Endothelial cell of umbilical vein (primary cell): ENCODE data around the gene ACER2.

Experiments used
- EZH2 ChIP-seq: IDR thresholded peaks from 2 replicates; pipeline ENCODE4 v1.6.1; 2012; ENCODE audit warnings: borderline replicate concordance, low read depth, mild to moderate bottlenecking, moderate library complexity, low read length, inconsistent platforms; ENCODE audit not compliant: severe bottlenecking
- GATA2 ChIP-seq: IDR thresholded peaks from 2 replicates; pipeline ENCODE4 v1.7.0; 2011; ENCODE audit warnings: low read depth, mild to moderate bottlenecking, moderate library complexity, mixed read lengths, low read length; ENCODE audit not compliant: insufficient read length, insufficient read depth
- JUN ChIP-seq: IDR thresholded peaks from 2 replicates; pipeline ENCODE4 v1.6.1; 2011; ENCODE audit warnings: borderline replicate concordance, low read depth; ENCODE audit not compliant: insufficient read length, insufficient read depth
- MYC ChIP-seq: IDR thresholded peaks from one replicate; pipeline ENCODE4 v1.6.1; 2011; ENCODE audit warnings: mild to moderate bottlenecking, low read depth, low read length
- POLR2A ChIP-seq: IDR thresholded peaks from 2 replicates; pipeline ENCODE4 v1.6.1; 2012; ENCODE audit warnings: low read depth, mild to moderate bottlenecking, control low read depth, low read length
- POLR2AphosphoS5 ChIP-seq: IDR thresholded peaks from 2 replicates; pipeline ENCODE4 v1.6.1; 2012; ENCODE audit warnings: low read depth, mild to moderate bottlenecking, control low read depth, low read length, moderate library complexity; ENCODE audit not compliant: insufficient read depth
- TF ChIP-seq, protein P1 (sequence below): IDR thresholded peaks from 2 replicates; pipeline ENCODE4 v1.6.1; 2011; ENCODE audit not compliant: insufficient read depth, insufficient read length
- TF ChIP-seq, protein P2 (sequence below), 2 donors: IDR thresholded peaks; 1 replicate in 1 of 2; 2 replicates in 1 of 2; pipeline ENCODE4 v1.5.1; 2011; ENCODE audit warnings: low read length in 2 of 2, mild to moderate bottlenecking in 2 of 2, moderate library complexity in 2 of 2, control low read depth in 1 of 2, inconsistent platforms in 1 of 2, low read depth in 1 of 2; ENCODE audit not compliant: insufficient read depth in 1 of 2; ENCODE audit errors: extremely low read depth in 1 of 2

DNA sequence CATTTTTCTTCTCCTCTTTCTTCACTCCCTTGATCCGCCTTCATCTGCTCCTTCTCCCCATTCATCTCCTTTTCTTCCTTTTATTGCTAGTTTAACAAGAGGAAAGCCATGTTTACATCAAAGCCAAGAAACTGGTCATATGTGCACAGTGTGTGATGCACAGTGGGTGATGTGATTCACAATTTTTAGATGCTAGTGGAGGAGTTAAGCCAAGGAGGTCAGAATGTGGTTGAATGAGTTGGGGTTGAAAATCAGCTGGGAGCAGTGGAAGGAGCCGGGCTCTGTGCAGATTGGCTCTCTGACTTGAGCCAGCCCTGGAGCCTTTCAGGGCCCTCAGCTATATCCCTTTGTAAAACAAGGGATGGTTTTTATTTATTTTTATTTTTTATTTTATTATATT, 7.3 kb downstream of the ACER2 start:
- TF ChIP-seq EZH2 (no peak), POLR2AphosphoS5 (no peak), MYC (no peak), POLR2A (no peak), JUN (no peak), GATA2 (no peak)
- TF ChIP-seq, protein P1, sequence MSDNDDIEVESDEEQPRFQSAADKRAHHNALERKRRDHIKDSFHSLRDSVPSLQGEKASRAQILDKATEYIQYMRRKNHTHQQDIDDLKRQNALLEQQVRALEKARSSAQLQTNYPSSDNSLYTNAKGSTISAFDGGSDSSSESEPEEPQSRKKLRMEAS = no peak
- TF ChIP-seq, protein P2, sequence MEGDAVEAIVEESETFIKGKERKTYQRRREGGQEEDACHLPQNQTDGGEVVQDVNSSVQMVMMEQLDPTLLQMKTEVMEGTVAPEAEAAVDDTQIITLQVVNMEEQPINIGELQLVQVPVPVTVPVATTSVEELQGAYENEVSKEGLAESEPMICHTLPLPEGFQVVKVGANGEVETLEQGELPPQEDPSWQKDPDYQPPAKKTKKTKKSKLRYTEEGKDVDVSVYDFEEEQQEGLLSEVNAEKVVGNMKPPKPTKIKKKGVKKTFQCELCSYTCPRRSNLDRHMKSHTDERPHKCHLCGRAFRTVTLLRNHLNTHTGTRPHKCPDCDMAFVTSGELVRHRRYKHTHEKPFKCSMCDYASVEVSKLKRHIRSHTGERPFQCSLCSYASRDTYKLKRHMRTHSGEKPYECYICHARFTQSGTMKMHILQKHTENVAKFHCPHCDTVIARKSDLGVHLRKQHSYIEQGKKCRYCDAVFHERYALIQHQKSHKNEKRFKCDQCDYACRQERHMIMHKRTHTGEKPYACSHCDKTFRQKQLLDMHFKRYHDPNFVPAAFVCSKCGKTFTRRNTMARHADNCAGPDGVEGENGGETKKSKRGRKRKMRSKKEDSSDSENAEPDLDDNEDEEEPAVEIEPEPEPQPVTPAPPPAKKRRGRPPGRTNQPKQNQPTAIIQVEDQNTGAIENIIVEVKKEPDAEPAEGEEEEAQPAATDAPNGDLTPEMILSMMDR (IDR thresholded peaks at IDR 0.05; ENCODE audit: extremely low read depth in 1 of 2, insufficient read depth in 1 of 2, low read depth in 1 of 2, low read length in 2 of 2) = no peak
